Stimulated activated CD4-positive, alpha-beta T cell treated with anti-CD3 and anti-CD28 coated beads, Interleukin-4, amount 100 ng/mL, for 48 hours (primary cell): ENCODE measurements around the gene TUBGCP3.

ENCODE experiments used
- DNase-seq, 2 donors: peaks; one replicate each; pipeline ENCODE4 v3.0.0-alpha.2; 2020; ENCODE audit warnings: low read depth in 2 of 2

TUBGCP3 gene

DNA sequence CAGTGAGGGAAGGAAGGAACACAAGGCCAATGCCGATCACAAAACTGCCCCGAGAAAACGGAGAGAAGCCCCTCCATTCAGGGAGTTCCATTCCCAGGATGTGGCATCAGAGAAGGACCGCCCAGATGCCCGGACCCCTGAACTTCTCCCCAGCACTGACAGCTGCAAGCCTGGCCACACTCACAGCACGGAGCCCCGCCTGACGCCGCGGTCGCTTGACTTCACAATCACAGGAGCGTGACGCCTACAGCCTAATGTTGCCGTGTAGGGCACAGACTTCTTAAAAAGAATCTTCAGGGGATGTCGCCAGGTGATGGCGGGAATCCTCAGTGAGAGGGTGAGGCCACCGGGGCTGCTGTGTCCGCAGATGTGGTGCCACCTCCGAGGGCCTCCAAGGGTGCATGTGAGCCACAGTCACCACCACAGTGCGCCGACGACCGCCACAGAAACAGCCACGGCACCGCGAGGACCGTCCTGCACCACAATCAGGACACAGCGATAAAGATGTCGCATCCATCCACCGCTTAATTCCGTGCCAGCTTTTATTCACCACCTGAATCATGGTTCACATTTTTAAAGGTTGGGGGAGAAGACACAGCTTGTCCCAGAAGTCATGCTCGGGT, 134.6 kb downstream of the TUBGCP3 start:
- no peak for DNase-seq

DNA sequence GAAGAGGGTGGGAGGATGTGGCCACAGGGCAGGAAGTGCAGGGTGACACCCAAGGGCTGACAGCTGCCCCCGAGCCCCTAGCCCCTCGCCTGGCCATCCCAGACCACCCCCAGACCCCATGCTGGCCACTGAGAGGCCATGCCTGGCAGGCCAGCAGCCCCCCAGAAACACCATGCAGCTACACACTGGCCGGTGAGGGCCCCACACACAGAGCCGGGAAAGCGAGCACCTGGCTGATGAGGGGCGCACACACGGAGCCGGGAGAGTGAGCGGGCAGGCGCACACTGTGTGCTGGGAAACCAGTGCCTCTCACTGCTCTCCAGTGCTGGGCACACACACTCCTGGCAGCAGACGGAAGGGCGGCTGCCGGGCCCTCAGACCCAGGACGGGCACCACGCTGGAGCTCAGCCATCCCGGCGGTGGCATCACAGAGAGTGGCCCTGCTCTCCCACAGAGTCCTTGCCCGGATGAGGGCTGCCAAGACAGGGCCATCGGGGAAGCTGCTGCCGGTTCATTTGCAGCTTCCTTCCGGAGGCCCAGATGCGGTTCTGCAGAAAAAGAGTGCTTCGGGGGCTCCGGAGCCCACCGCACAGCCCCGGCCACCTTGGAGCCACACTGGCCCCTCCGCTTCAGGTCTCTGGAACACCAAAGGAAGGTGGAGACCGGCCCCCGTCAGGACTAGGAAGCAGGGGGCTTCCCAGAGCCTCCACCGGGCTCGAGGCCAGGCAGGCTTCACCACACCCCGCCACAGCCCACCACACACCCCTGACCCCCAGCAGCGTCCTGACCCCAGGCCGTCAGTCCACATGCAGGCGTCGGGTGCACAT, 135.4 kb downstream of the TUBGCP3 start:
- no peak for DNase-seq

DNA sequence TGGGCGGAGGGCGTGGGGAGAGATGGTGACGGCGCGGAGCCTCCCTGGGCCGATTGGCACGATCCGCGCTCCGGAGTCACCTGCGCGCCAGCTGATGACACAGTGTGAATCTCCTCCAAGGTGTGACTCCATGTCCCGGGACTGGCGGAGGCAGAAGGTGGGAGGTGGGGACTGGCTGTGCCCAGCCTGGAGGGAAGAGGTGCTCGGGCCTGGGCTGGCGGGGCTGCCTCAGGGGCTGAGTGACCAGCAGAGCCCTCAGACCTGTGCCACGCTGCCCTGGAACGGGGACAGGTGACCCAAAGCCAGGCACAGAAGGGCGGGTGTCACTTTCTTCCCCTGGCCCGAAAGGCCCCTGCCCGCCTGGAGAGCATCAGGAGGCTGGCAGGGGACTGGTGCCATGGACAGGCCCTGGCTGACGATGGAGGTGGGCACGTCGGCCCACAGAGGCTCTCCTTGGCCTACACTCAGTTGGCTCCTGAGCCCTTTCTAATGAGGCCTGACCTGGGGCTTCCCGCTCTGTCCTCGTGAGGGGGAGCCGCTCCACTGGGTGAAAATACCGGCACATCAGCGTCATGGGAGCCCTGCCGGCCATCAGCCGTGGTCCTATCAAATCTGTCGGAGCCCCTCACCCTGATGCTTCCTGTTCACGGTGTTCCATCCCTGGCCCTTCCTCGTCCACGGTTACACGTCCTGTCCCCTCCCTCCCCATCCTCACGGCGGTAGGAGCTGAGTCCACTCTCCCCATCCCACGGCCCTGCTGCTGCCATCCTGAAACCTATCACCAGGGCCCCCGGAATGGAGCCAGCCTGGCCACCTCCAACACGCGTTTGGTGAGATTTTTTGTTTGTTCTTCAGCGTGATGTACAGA, 136.2 kb downstream of the TUBGCP3 start:
- DNase-seq: no peak

DNA sequence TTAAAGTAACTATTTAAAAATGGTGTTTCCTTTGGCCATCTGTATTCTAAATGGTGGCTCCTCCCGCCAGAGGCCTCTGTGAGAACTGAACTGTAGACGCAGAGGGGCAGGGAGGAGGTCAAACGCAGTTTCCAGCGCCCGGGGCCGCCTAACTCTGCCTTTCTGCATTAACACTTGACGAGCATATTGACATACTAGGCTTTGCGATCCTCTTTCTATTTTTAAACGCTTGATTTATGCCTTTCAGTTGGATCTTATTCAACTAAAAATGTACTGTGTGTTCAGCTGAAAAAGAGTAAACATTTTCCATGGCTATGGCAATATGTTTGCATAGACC, 137.1 kb downstream of the TUBGCP3 start:
- no peak for DNase-seq

DNA sequence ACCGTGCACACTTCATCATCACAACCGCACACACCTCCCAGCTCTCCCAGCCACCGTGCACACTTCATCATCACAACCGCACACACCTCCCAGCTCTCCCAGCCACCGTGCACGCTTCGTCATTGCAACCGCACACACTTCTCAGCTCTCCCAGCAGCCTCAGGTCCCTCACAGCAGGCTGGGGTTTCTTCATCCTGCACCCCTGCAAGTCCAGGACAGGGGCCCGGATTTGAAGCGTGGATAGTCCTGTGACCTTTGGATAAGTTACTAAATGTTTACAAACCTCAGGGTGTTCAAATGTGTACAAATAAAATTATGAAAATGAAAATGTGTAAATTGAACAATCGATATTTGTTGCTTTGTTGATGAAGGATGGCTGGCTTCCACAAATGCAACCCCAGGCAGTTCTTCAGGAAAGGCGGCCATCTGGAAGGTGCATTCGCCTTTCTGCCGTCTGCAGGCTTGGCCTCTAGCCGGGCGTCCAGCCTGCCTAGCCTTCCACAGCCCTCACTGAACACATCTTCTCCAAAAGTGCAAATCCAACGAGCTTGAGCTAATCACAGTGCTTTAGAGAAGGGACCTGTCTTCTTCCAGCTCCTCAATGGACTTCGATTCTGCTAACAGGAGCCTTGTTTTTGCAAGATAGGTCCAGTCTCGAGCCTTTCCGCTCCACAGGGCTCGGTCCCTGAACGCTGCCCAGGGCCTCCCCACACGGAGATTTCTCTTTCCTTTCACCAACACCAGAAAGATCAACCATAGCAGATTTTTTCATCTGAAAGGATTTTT, 137.6 kb downstream of the TUBGCP3 start:
- no peak for DNase-seq

DNA sequence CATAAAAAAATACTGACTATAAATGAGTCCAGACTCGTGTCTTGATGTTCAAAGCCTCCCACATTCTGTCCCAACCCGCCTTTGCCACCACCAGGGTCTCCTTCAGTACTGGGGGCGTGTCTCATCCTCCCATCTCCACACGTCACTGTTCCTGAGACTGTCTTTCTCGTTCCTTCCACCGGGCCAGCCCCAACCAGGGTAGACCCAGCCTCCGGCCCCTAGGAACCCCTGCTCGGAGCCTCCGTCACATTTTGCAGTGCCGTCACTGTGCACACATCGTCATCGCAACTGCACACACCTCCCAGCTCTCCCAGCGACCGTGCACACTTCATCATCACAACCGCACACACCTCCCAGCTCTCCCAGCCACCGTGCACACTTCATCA, 138.4 kb downstream of the TUBGCP3 start:
- no peak for DNase-seq

DNA sequence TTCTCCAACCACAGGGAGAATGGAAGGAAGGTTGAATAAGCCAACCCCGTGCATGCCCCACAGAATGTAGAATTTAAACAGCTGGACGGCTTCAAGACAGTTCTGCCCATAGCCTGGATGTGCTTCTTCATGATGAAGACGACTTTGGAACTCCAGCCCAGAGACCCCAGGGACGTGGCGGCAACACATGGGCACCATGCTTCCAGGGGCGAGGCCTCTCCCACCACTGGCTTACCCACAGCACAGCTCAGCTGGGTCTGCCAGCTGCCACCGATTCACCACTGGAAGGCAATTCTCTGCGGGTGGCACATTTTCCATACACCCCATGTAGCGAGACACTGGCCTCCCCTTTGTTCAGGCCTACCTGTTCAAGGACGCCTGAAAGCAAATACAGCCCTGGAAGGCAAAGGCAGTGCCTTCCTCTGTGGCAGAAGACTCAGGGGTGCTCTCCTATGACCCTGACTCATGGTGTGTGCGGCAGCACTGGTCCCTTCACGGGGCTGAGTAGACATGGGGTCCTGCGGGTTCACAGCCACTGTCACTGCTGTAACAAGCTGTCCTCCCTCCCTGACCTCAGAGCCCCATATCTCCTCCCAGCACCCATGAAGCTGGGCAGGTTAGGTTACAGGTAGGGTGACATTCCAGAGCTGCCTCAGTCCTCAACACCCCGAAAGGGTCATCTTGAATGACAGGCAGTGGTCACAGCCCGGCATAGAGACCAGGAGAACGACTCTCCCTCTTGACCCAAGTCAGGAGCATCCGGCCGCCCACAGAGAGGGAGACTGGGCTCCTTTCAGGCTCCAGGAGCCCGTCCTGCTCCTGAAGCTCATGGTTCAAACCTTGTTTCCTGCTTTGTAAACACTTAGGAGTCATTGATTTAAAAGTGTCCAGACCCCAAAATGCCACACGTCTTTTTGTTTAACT, 139.1 kb downstream of the TUBGCP3 start:
- DNase-seq: no peak

DNA sequence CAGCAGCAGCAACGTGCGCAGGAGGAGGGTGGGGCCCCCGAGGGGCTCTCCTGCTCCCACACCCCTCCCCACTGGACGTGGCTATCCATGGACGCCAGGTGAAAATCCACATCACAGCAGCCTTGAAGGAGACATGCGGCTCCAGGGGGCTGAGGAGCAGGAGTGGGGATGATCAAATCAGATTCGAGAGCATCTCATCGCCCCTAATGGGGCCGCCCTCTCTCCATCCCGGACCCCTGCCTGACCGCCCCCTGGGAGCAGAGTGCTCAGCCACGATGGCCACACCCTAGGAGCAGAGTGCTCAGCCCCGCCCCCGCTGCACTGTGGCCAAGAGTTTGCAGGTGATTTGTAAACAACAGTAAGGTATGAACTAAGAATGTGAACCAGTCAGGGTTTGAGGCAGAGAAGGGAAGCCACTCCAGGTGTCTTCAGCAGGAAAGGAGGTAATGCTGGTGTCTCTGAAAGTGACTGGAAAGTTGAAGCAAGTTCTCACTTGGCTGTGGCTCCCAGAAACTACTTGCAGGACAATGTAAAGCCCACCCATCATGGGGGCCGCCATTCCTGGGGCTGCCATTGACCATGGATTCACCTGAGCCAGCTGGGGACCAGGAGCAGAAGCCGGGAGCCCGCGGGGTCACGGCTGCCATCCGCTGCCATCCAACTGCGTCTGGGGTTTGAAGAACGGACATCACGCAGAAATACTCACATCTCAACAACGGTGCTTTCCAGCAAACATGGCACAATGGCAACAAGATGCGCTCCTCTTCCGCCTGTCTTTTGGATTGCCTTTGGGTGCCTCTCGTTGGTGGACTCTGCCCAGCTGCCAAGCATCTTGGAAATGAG, 140.0 kb downstream of the TUBGCP3 start:
- no peak for DNase-seq

DNA sequence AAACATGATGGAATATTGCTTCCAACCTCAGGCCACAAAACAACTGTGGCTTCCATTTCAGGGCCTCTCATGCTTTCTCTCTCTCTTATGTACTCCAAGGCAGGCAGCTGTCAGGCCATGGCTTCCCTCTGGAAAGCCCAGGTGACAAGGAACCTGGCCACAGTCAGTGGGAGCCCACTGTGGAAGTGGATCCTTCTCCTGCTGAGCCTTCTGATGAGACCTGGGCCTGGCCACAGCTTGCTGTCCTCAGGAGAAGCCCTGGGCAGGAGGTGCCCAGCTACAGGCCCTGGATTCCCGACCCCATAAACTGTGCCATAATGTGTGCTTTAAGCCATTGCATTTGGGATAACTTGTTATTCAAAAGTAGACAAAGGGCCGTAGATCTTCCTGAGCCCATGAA, 140.6 kb downstream of the TUBGCP3 start:
- DNase-seq: no peak

DNA sequence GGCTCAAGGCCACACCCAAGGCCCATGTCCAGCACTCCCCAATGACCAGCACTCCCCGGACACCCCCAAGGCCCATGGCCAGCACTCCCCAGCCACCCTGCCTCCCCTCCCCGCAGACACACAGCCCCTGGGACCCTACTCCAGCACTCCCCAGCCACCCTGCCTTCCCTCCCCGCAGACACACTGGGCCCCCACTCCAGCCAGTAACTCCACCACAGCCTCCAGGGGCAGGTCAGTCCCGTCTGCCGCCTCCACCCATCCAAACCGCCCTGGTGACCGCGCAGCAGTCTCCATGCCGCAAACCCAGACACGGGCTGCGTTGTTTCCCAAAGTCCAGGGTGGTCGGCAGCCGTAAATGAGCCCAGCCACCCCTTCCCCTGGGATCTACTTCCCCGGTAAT, 141.1 kb downstream of the TUBGCP3 start:
- no peak for DNase-seq

DNA sequence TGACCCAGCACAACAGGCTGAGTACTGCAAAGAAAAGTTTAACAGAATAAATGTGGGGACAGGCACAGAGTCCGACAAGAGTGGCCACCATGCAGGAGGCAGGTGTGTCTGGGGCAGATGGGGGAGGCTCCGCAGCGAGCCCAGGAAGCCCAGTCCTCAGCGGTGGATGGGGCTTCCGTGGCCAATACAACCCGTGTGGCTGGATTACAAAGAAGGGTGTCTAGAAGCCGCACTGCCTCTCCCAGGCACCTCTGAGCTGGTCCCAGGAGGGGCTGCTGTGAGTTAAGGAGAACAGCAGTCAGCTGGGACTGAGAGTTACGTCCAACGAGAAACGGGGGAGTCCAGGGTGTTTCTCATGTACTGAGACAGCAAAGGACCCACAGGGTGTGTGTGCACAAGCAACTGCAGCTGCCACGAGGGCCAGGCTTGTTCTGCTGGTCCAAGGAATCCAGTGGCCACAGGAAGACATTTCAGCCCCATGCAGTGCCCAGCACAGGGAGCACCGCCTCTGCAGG, 141.5 kb downstream of the TUBGCP3 start:
- DNase-seq: no peak

DNA sequence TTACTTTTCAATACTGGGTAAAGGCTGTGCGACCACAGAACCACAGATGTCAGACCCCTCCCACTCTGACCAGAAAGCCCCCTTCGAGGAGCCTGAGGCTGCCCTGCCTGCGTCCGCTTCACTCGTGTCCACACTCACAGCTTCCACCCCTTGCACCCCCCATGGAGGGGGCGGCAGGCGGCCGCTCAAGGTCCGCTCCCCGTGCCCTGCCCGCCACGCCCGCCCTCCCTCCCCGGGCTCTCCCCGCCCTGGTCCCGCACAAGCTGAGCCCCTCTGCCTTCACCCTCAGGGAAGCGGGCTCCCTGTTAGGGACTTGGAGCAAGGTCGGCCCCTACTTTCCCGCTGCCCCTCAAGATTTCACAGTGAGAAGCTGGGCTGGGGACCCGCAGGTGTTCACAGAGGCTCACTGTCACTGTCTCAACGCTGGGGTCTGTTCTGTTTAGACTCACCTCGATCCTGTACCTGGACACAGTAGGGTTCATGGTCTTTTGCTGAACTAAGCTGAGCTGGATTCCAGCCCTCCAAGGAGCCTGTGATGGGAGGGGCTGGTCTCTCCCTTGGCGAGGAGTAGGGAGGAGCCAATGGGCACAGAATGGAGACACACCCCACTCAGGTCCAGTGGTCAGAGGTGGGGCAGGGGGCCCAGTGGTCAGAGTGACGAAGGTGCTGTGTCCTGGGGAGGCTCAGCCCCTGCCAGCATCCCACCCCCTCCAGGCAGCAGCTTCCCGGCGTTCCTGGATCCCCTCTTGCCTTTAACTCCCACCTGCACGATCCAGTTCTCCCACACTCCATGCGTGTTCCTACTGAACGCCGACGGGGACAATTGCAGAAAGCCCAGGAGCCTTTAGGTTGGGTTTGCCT, 142.3 kb downstream of the TUBGCP3 start:
- DNase-seq: no peak

DNA sequence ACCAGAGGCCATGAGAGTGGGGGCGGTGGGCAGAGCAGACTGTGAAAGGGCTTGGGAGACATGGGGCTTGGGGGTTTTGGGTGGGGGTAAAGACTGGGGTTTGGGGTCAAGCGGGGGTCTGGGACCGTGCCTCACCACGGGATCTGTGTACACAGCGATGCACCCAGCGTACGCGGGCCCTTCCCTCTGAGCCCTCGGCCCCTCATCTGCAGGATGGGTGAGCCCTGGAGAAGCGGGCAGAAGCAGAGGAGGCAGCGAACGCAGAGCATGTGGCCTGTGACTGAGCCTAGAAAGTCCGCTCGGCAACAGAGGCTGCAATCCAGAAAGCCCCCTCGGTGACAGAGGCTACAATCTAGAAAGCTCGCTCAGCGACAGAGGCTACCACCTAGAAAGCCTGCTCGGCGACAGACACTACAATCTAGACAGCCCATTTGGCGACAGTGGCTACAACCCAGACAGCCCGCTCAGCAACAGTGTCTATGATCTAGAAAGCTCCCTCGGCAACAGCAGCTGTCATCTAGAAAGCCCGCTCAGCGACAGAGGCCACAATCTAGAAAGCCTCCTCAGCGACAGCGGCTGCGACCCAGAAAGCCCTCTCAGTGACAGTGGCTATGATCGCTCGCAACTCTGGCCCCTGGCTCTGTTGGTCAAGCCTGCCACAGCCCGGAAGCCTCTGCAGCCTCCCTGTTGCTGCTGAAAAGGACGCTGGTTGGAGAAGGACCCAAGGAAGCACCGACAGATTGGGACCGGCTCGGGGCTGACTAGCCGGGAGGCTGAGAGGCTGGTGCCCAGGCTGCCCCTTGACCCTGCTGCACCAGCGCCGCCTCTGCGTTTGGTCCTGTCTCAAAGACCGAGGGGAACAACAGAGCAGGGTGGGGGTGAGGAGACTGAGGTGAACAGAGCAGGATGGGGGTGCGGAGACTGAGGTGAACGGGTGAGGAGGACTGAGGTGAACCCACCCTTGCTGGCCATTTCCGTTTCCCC, 143.2 kb downstream of the TUBGCP3 start:
- no peak for DNase-seq

DNA sequence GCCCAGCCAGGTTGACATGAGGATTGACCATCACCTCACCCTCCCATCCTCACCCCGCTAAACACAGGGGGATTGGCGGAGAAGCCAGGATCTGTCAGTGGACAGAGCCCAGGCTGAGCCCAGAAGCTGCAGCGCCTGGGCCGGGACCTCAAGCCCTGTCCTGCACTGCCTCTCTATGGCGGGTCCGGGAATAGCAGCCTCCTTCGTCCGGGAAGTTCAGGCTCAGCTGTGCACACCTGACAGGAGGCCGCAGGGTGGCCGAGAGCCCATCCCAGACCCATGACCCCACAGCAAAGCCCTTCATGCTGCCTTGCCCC, 144.0 kb downstream of the TUBGCP3 start:
- peak; percentile 50 to 70 for DNase-seq

DNA sequence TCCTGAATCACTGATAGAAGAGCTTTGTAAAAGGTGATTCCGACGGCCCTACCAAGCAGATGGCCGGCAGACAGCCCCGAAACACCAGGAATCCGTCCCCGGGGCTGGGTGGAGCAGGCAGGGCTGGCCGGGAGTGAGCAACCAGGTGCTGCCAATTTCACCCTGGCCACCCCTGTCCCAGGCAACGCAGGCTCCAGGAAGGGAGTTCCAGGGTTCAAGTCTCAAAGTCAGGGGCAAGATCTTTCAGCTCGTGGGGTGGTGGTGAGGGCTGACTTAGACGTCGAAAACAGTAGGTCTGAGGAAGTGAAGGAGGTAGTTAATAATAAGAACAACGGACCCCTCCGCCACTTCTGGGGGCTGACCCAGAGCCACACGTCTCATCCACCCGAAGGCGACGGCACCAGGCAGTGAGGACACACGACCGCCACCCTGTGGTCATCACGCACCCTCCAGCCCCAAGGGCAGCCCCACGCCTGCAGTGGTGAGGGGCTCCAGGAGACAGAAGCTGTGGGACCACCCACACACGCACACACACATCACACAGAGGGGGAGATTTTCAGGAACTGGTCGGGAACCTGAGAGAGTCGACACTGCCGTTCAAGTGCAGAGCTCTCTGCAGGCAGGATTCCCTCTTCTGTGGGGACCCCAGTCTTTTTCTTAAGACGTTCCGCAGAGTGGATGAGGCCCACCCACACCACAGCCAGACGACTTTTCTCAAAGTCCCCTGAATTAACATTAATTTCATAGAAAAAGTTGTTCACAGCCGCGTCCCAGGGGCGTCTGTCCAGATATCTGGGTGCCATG, 144.6 kb downstream of the TUBGCP3 start:
- DNase-seq: peak in 1 of 2 donors; percentile 14

DNA sequence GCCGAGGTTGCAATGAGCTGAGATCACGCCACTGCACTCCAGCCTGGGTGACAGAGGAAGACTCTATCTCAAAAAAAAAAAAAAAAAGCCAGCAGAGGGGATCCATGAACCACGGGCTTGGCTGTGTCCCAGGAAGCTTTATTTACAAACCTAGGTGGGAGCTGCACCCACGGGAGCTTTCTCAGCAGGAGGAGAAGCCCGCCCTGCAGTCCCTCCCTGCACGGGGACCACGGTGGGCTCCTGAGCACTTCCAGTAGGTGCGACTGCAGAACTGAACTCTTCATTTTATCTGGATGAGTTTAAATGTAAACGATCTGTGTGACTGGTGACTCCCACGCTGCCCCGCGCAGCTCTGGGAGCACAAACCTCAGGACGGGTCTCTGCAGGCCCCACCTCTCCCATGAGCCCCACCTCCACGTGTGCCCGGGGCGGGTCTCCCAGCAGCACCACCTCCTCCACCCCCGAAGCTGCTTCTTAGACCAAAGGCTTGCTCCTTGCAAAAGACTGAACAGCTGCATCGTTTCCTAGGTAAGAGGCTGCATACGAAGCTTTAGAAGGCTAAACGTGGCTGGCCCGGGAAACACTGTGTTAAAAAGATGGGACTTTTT, 145.4 kb downstream of the TUBGCP3 start:
- DNase-seq: no peak
